HUES64 (cell line): Measurements from ENCODE around the gene EIF4E3.

Experiments used
- H3K27ac ChIP-seq: 2 replicates; pipeline ENCODE4 v1.7.0; 2013; ENCODE audit warnings: low read depth, low read length, inconsistent platforms
- H3K27me3 ChIP-seq: 2 replicates; pipeline ENCODE4 v1.6.1; 2013; ENCODE audit warnings: mild to moderate bottlenecking, low read length; ENCODE audit not compliant: insufficient read depth
- H3K36me3 ChIP-seq: 2 replicates; pipeline ENCODE4 v1.6.1; 2013; ENCODE audit warnings: mild to moderate bottlenecking, low read length; ENCODE audit not compliant: insufficient read depth
- H3K4me1 ChIP-seq: 2 replicates; pipeline ENCODE4 v1.6.1; 2013; ENCODE audit warnings: mild to moderate bottlenecking, low read length, moderate library complexity; ENCODE audit not compliant: insufficient read depth
- H3K4me3 ChIP-seq: 2 replicates; pipeline ENCODE4 v1.5.1; 2013; ENCODE audit warnings: mild to moderate bottlenecking, low read length, moderate library complexity
- H3K9ac ChIP-seq: 2 replicates; pipeline ENCODE4 v1.6.1; 2013; ENCODE audit warnings: mild to moderate bottlenecking, low read depth, low read length
- H3K9me3 ChIP-seq: 2 replicates; pipeline ENCODE4 v1.6.1; 2013; ENCODE audit warnings: low read depth, low read length; ENCODE audit not compliant: insufficient read depth
- WGBS: fragments of 150-250, 120-280 bp; methylation state at CpG from one replicate; pipeline ENCODE4 v1.1.7; 2013; ENCODE audit warnings: missing lambda C conversion rate; 5-methylcytosine and 5-hydroxymethylcytosine counted together

Gene EIF4E3

GRCh38 chr3:71722693-71723092 lies 2.5 kb downstream of the EIF4E3 start:
- Histone ChIP-seq H3K27me3 (peaks cover 46% of the 10 kb centered on the region), H3K4me3 (no peak overlapping the region), H3K4me1 (peaks cover 6% of the 10 kb centered on the region), H3K36me3 (no peaks in the 10 kb centered on the region), H3K27ac (no peak overlapping the region), H3K9ac (no peak overlapping the region), H3K9me3 (no peaks in the 10 kb centered on the region)
- WGBS: 78% methylated on average over 1 of the region's 1 CpG

GRCh38 chr3:71721651-71722157 lies 3.5 kb downstream of the EIF4E3 start:
- peaks cover 38% of the 10 kb centered on the region for H3K27me3 ChIP-seq

GRCh38 chr3:71721002-71721401 lies 4.2 kb downstream of the EIF4E3 start:
- Histone ChIP-seq H3K27me3 (peaks cover 31% of the 10 kb centered on the region), H3K27ac (no peak overlapping the region), H3K9me3 (no peaks in the 10 kb centered on the region), H3K36me3 (no peaks in the 10 kb centered on the region), H3K4me1 (peaks cover 6% of the 10 kb centered on the region), H3K9ac (no peak overlapping the region), H3K4me3 (no peak overlapping the region)
- WGBS: 93% methylated on average over 7 of the region's 7 CpGs

More at GRCh38 chr3:71721651-71722157, 3.5 kb downstream of the EIF4E3 start:
- Histone ChIP-seq H3K4me1 (peaks cover 6% of the 10 kb centered on the region), H3K9me3 (no peaks in the 10 kb centered on the region), H3K9ac (no peak overlapping the region), H3K4me3 (no peak overlapping the region), H3K36me3 (no peaks in the 10 kb centered on the region), H3K27ac (no peak overlapping the region)
- 83% methylated on average over 6 of the region's 6 CpGs for WGBS

- Histone ChIP-seq H3K9me3 (no peaks in the 10 kb centered on the region), H3K27ac (no peak overlapping the region), H3K27me3 (peaks cover 7% of the 10 kb centered on the region), H3K36me3 (no peaks in the 10 kb centered on the region), H3K9ac (no peak overlapping the region), H3K4me3 (no peak overlapping the region), H3K4me1 (no peaks in the 10 kb centered on the region)
- 89% methylated on average over 4 of the region's 4 CpGs for WGBS
These were observed 7.1 kb downstream of the EIF4E3 start for GRCh38 chr3:71718072-71718471.

GRCh38 chr3:71714595-71714994 lies 10.6 kb downstream of the EIF4E3 start:
- Histone ChIP-seq H3K9me3 (no peaks in the 10 kb centered on the region), H3K27me3 (no peaks in the 10 kb centered on the region), H3K4me1 (no peaks in the 10 kb centered on the region), H3K27ac (no peak overlapping the region), H3K9ac (no peak overlapping the region), H3K4me3 (no peak overlapping the region), H3K36me3 (no peaks in the 10 kb centered on the region)
- WGBS: 80% methylated on average over 4 of the region's 4 CpGs

- Histone ChIP-seq H3K27me3 (no peaks in the 10 kb centered on the region), H3K27ac (no peak overlapping the region), H3K4me1 (no peaks in the 10 kb centered on the region), H3K9ac (no peak overlapping the region), H3K9me3 (no peaks in the 10 kb centered on the region), H3K4me3 (no peak overlapping the region), H3K36me3 (no peaks in the 10 kb centered on the region)
- 90% methylated on average over 2 of the region's 2 CpGs for WGBS
These were observed 12.2 kb downstream of the EIF4E3 start for GRCh38 chr3:71713041-71713440.

- H3K9me3 ChIP-seq: no peaks in the 10 kb centered on the region
- H3K27me3 ChIP-seq: no peaks in the 10 kb centered on the region
- H3K27ac ChIP-seq: no peak overlapping the region
- H3K4me1 ChIP-seq: no peaks in the 10 kb centered on the region
- H3K36me3 ChIP-seq: no peaks in the 10 kb centered on the region
- H3K9ac ChIP-seq: no peak overlapping the region
- no peak overlapping the region for H3K4me3 ChIP-seq
- WGBS: 50% methylated on average over 1 of the region's 1 CpG
These were observed 14.2 kb downstream of the EIF4E3 start for GRCh38 chr3:71710906-71711494.

- Histone ChIP-seq H3K9ac (no peak overlapping the region), H3K4me1 (no peaks in the 10 kb centered on the region), H3K36me3 (no peaks in the 10 kb centered on the region), H3K27ac (no peak overlapping the region), H3K9me3 (no peaks in the 10 kb centered on the region), H3K4me3 (no peak overlapping the region), H3K27me3 (no peaks in the 10 kb centered on the region)
- WGBS: 95% methylated on average over 9 of the region's 9 CpGs
These were observed 15.2 kb downstream of the EIF4E3 start for GRCh38 chr3:71709908-71710511.

- H3K4me1 ChIP-seq: peaks cover 6% of the 10 kb centered on the region
These were observed 16.6 kb downstream of the EIF4E3 start for GRCh38 chr3:71708476-71709105.

GRCh38 chr3:71707595-71707994 lies 17.6 kb downstream of the EIF4E3 start:
- H3K27me3 ChIP-seq: no peaks in the 10 kb centered on the region
- no peak overlapping the region for H3K27ac ChIP-seq
- no peak overlapping the region for H3K4me3 ChIP-seq
- H3K4me1 ChIP-seq: peaks cover 10% of the 10 kb centered on the region
- H3K9ac ChIP-seq: no peak overlapping the region
- no peaks in the 10 kb centered on the region for H3K36me3 ChIP-seq
- H3K9me3 ChIP-seq: no peaks in the 10 kb centered on the region
- WGBS: 93% methylated on average over 4 of the region's 5 CpGs

More at GRCh38 chr3:71708476-71709105, 16.6 kb downstream of the EIF4E3 start:
- H3K27ac ChIP-seq: no peak overlapping the region
- WGBS: 94% methylated on average over 7 of the region's 7 CpGs
- no peaks in the 10 kb centered on the region for H3K36me3 ChIP-seq
- no peak overlapping the region for H3K4me3 ChIP-seq
- H3K9me3 ChIP-seq: no peaks in the 10 kb centered on the region
- no peak overlapping the region for H3K9ac ChIP-seq
- H3K27me3 ChIP-seq: no peaks in the 10 kb centered on the region

GRCh38 chr3:71705681-71706080 lies 19.5 kb downstream of the EIF4E3 start:
- WGBS: 92% methylated on average over 5 of the region's 5 CpGs

More at GRCh38 chr3:71705681-71706080, 19.5 kb downstream of the EIF4E3 start:
- Histone ChIP-seq H3K4me1 (peaks cover 15% of the 10 kb centered on the region), H3K4me3 (no peak overlapping the region), H3K27ac (no peak overlapping the region), H3K9me3 (no peaks in the 10 kb centered on the region), H3K9ac (no peak overlapping the region), H3K36me3 (no peaks in the 10 kb centered on the region), H3K27me3 (no peaks in the 10 kb centered on the region)
